ENCODE results near the gene IGF1.

Gene IGF1

GRCh38 chr12:102503056-102503681 is 22.8 kb upstream of the IGF1 start:
- TF ChIP-seq, protein P1, sequence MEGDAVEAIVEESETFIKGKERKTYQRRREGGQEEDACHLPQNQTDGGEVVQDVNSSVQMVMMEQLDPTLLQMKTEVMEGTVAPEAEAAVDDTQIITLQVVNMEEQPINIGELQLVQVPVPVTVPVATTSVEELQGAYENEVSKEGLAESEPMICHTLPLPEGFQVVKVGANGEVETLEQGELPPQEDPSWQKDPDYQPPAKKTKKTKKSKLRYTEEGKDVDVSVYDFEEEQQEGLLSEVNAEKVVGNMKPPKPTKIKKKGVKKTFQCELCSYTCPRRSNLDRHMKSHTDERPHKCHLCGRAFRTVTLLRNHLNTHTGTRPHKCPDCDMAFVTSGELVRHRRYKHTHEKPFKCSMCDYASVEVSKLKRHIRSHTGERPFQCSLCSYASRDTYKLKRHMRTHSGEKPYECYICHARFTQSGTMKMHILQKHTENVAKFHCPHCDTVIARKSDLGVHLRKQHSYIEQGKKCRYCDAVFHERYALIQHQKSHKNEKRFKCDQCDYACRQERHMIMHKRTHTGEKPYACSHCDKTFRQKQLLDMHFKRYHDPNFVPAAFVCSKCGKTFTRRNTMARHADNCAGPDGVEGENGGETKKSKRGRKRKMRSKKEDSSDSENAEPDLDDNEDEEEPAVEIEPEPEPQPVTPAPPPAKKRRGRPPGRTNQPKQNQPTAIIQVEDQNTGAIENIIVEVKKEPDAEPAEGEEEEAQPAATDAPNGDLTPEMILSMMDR (IDR thresholded peaks at IDR 0.05; ENCODE audit: low read depth, low read length) = no peak
- H3K4me3 ChIP-seq (replicated peaks in 1 of 2; ENCODE audit: low read depth in 2 of 2, low read length in 2 of 2) = no peak overlapping the region
- DNase-seq (ENCODE audit: low read depth in 2 of 2) = no peak

- TF ChIP-seq, protein P1 (IDR thresholded peaks at IDR 0.05; ENCODE audit: low read depth, low read length) = no peak
- DNase-seq (ENCODE audit: low read depth in 2 of 2) = no peak
- no peak overlapping the region for H3K4me3 ChIP-seq (replicated peaks in 1 of 2; ENCODE audit: low read depth in 2 of 2, low read length in 2 of 2)
These were observed 21.4 kb upstream of the IGF1 start for GRCh38 chr12:102501773-102502172.

GRCh38 chr12:102498471-102498870 is 18.1 kb upstream of the IGF1 start:
- no peak for DNase-seq (ENCODE audit: low read depth in 2 of 2)
- TF ChIP-seq, protein P1 (IDR thresholded peaks at IDR 0.05; ENCODE audit: low read depth, low read length) = no peak

GRCh38 chr12:102497743-102498142 is 17.4 kb upstream of the IGF1 start:
- TF ChIP-seq, protein P1 (IDR thresholded peaks at IDR 0.05; ENCODE audit: low read depth, low read length) = no peak
- no peak overlapping the region for H3K4me3 ChIP-seq (replicated peaks in 1 of 2; ENCODE audit: low read depth in 2 of 2, low read length in 2 of 2)
- DNase-seq (ENCODE audit: low read depth in 2 of 2) = no peak

More at GRCh38 chr12:102498471-102498870, 18.1 kb upstream of the IGF1 start:
- no peak overlapping the region for H3K4me3 ChIP-seq (replicated peaks in 1 of 2; ENCODE audit: low read depth in 2 of 2, low read length in 2 of 2)

DNA sequence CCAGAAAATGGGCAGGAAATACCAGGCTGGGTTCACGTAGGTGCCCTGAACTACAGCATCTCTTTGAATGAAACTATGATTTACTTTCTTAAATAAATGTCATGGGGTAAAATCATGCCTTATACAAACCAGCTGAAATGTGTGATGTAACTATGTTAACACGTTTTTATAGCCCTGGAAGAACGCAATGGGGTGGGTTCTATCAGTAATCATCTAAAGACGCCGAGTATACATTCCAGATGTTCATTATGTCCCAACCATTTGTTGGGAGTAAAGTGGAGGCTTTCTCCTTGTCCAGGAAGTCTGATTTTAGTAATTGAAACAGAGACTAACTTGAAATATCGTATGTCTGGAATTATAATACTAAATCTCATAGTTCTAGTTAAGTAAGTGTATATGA is 16.2 kb upstream of the IGF1 start:
- DNase-seq (ENCODE audit: low read depth in 2 of 2) = no peak
- H3K4me3 ChIP-seq (replicated peaks in 1 of 2; ENCODE audit: low read depth in 2 of 2, low read length in 2 of 2) = no peak overlapping the region
- TF ChIP-seq, protein P1 (IDR thresholded peaks at IDR 0.05; ENCODE audit: low read depth, low read length) = no peak

DNA sequence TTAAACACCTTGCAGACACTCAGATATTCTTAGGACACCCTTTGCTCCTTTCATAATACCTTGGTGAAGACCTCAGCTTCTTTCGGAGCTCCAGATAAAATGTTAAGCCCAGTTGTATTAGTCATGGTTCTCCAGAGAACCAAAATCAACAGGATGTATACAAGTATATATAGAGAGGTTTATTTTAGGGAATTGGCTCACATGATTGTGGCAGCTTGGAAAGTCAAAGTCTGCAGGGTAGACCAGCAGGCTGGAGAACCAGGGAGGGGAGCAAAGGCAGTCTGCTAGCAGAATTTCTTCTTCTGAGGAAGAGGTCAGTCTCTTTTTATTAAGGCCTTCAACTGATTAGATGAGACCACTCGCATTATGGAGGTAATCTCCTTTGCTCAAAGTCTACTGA is 6.9 kb upstream of the IGF1 start:
- no peak overlapping the region for H3K4me3 ChIP-seq (replicated peaks in 1 of 2; ENCODE audit: low read depth in 2 of 2, low read length in 2 of 2)
- TF ChIP-seq, protein P1 (IDR thresholded peaks at IDR 0.05; ENCODE audit: low read depth, low read length) = no peak
- DNase-seq (ENCODE audit: low read depth in 2 of 2) = no peak

DNA sequence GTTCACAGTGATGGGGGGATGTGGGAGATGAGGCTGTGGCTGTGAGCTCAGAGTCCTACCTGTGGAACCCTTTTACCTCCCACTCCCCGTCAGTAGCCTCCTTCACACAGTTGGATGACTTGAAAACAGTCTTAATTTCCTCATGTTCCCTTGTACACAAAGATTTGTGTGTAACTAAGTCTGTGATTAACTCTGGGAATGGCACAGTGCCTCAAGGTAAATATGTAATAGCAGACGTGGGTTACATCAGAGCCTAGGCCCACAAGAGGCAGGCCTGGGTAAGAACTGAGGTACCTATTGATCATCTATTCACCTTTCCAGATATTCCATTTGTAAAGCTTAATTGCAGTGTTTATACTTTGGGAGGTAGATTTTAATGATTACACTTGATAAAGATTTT is 5.8 kb upstream of the IGF1 start:
- DNase-seq (ENCODE audit: low read depth in 2 of 2) = no peak
- no peak overlapping the region for H3K4me3 ChIP-seq (replicated peaks in 1 of 2; ENCODE audit: low read depth in 2 of 2, low read length in 2 of 2)
- TF ChIP-seq, protein P1 (IDR thresholded peaks at IDR 0.05; ENCODE audit: low read depth, low read length) = no peak

Measured in cardiac fibroblast (primary cell).